SH-SY5Y (cell line): ENCODE measurements around the gene ASPDH.

Source experiments
- GATA2 ChIP-seq: IDR thresholded peaks from 2 replicates; pipeline ENCODE4 v1.6.1; 2011; ENCODE audit warnings: mild to moderate bottlenecking, low read depth, low read length
- GATA3 ChIP-seq: IDR thresholded peaks from 2 replicates; pipeline ENCODE4 v1.6.1; 2011; ENCODE audit warnings: low read depth, mild to moderate bottlenecking, low read length, moderate library complexity

ASPDH gene

GRCh38 chr19:50534478-50534877 is 20.8 kb upstream of the ASPDH start:
- no peak for TF ChIP-seq GATA2
- no peak for TF ChIP-seq GATA3

DNA sequence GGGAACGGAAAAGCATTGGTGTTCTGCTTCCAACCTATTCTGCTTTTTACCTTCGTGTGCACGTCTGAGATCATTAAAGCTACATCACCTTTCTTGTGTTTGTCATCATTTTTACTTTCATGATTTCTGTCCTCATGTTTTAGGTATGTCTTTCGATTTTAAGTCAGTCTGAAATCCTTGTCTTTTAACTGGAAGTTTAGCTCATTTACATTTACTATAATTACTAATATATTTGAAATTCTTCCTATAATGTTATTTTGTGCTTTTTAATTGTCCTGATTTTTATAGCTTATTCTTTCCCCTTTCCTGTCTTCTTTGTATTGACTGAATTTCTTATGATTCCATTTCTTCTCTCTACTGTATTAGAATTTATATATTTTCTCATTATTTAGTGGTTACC is 19.2 kb upstream of the ASPDH start:
- TF ChIP-seq GATA3 (no peak), GATA2 (no peak)

DNA sequence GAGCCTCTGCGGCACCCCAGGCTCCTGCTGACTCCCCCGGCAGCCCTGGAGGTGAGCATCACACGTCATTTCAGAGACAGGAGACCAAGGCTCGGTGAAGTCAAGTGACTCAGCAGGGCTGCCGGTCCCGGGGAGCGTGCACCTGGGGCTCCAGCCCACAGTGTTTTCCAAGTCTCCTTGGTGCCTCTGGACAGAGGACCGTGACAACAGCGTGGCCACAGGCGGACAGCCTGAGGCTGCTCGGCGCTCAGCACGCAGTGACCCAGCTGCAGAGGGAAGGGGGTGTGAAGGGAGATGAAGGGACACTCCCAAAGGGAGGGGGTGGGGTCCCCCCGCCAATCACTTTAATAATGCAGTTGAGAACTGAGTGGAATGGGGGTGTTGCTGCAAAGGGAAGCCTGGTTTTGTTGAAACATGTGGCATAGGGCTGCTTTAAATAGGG is 17.5 kb upstream of the ASPDH start:
- no peak for TF ChIP-seq GATA3
- no peak for TF ChIP-seq GATA2

GRCh38 chr19:50522881-50523280 is 9.2 kb upstream of the ASPDH start:
- no peak for TF ChIP-seq GATA3
- TF ChIP-seq GATA2: no peak

DNA sequence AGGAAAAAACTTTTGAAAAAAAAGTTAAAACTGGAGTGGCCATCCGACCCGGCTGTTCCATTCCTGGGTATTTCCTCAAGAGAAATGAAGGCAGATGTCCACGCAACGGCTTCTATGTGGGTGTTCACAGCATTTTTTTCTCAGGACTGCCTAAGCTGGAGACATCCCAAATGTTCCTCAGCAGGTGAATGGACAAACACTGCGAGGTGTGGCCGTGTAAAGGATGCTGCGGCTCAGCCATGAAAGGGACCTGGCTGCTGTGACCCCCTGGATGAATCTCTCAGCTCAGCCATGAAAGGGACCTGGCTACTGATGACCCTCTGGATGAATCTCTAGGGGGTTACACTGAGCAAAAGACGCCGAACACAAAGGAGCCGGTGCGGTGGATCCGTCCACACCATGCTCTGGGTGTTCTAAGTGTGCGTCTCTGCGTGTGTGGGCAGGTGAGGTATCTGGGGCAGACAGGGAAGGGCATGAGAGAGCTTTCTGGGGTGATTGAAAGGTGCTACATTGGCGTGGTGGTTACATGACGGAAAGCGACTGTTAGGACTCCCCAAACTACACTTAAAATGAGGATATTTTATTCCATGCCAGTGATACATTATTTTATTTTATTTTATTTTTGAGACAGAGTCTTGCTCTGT is 7.2 kb upstream of the ASPDH start:
- TF ChIP-seq GATA2: no peak
- no peak for TF ChIP-seq GATA3

GRCh38 chr19:50519006-50519575 is 5.4 kb upstream of the ASPDH start:
- TF ChIP-seq GATA3 (no peak), GATA2 (no peak)

DNA sequence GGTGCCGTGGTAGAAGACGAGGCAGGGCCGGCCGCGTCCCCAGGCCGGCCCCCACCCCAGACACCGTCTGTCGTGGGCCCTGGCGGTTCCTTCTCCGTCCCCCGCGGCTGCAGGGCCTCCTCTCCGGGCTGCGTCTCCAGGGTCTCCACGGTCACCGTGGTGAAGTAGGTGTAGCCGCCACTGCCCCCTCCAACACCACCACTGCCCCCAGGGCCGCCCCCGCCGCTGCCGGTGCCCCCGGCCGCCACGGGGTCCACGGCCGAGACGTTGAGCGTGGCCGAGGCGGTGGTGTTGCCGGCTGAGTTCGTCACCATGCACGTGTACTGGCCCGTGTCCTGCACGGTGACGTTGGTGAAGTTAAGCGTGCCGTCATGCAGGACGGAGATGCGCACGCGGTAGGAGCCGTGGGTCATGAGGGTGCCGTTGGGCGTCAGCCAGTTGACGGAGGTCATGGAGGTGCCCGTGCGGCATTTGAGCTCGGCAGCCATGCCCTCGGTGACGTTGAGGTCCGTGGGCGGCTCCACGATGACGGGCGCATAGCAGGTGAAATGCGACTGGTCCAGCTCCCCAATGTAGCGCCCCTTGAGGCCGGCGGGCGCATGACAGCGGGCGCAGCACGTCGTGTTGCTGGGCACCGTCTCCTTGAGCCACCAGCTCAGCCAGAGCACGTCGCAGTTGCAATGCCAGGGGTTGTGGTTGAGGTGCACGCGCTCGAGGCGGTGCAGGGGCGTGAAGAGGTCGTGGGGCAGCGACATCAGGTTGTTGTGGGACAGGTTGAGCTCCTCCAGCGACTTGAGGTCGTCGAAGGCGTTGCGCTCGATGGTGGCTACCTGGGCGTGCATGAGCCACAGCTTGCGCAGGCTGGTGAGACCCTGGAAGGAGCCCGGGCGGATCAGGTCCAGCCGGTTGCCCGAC is 4.6 kb upstream of the ASPDH start:
- no peak for TF ChIP-seq GATA2
- no peak for TF ChIP-seq GATA3

DNA sequence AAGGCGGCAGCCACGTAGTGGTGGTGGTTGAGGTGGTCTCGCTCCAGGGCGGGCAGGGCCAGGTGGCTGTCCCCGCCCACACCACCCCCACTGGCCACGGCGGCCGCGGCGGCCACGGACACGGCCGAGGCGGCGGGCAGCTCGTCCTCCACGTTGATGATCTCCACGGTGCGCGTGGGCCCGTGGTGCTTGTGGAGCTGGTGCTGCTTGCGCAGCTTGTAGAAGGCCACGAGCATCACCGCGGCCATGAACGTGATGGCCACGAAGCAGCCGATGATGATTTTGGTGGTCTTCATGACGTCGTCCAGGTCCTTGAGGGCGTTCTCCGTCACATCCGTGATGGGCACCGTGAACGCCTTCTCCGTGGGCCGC is 4.0 kb upstream of the ASPDH start:
- TF ChIP-seq GATA3 (no peak), GATA2 (no peak)

- TF ChIP-seq GATA3: no peak
- TF ChIP-seq GATA2: no peak
These were observed 3.4 kb upstream of the ASPDH start for GRCh38 chr19:50516964-50517703.

DNA sequence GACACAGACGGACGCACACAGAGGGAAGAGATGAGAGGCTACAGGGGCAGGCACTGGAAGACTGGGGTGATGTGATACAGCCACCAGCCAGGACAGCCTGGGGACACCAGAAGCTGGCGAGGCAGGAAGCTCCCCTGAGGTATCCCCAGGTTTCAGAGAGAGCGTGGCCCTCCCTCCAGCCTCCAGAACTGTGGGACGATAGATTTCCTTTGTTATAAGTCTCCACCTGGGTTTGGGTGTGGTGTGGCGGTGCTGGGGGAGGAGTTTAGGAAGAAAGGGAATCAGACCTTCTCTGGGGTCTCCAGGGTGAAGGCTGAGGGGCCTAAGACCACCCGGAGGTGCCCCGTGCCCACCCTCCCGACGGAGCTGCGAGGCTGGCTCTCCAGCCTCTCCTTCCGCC is 2.7 kb upstream of the ASPDH start:
- no peak for TF ChIP-seq GATA2
- no peak for TF ChIP-seq GATA3

DNA sequence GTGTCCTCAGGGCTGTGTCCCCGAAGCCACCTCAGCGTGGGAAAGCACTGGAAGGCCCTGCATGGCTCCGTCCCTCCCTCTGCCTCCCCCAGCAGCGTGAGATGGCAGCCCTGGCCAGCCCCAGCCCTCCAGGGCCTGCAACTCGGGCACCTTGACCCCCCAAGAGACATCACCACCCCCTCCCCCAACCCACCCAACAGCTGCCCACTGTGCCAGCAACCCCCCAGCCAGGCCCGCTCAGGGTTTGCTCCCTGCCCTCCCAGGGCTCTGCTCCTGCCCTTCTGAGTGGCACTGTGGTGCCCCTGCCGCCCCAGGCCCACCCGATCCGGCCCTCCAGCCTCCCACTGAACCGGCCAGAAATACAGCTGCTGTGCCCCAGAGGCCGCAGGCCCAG is 1.5 kb upstream of the ASPDH start:
- TF ChIP-seq GATA2 (no peak), GATA3 (no peak)

DNA sequence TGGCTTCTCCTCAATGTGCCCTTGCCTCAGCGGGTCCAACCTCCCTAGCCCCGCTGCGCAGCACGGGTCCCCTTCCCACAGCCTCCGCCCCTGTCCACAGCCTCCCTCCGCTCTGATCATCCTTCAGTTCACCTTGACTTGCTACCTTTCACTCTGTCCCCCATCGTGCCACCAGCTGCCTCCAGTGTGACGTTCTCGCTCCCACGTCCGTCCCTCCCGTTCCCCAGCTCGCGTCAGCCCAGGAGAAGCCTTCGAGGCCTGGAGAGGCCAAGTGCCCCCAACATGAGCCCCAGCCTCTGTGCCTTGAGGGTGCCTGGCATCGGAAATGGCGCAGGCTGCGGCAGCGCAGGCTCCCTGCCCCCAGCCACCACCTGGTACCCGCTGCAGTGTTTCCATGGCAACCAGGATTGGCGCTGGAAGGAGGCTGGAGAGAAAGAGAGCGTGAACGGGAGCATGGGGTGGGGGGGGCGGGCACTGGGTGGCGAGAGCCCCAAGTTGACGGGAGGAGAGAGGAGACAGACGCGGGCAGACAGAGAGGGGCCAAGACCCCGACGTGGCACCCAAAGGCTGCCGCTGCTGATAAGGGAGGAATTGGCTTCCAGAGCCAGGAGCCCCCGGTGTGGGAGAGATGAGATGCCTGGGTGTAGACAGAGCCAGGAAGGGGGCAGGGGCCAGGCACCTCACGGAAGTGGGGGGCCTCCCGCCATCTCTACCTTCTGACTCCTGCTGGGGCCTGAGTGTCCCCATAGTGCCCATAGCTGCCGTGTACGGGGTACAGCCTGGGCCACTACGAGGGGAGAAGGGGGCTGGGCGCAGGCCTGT is 844 bp upstream of the ASPDH start:
- TF ChIP-seq GATA3: no peak
- peak; percentile 57 for TF ChIP-seq GATA2

- TF ChIP-seq GATA2: no peak
These were observed 541 bp downstream of the ASPDH start for GRCh38 chr19:50512999-50513745.
